Measurements from ENCODE around the gene FABP3. TPM values are rescaled to one million over a fixed set of nuclear protein-coding genes. Genes with fewer than 3 reads are reported as not detected.

Gene FABP3
- total and polyA plus RNA-seq, 2 experiments from 2014 or later = 19.3 to 50.2 TPM

- H2AFZ ChIP-seq = no peak overlapping the region
- no peak for ATAC-seq
- H3K36me3 Mint-ChIP-seq (ENCODE audit: low read depth) = no peaks in the 10 kb centered on the region
These were observed 34.3 kb upstream of the FABP3 start for GRCh38 chr1:31407029-31407626.

DNA sequence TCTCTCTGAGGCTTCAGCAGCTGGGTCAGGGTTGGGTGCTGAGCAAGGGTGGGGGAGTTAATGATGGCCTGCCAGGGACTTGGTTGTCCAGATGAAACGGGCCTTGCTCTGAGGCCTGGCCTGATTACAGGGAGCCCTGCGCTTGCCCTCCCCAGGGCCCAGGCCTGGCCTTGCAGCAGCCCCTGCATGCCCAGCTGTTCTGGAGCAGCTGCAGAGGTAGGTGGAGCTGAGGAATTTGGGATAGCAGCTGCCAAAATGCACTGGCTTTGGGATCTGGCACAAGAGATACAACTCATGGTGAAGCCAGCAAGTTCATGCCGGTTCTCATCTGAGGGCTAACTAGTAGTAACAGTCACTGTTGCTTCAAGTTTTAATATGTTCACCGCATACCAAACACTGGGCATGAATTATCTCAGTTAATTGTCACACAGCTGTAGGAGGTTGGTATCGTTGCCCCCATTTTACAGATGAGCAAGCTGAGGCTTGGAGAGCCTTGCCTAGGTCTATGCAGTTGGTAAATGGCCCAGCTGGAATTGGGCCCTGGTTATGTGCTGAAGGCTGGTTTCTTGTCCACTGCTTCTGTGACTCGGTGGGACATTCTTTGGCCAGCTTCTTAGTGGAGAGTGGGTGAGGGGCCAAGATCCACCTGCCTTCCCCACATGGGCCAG lies 32.8 kb upstream of the FABP3 start:
- Mint-ChIP-seq H3K27ac (no peak overlapping the region), H3K4me3 (no peak overlapping the region), H3K36me3 (ENCODE audit: low read depth) (no peaks in the 10 kb centered on the region), H3K9me3 (no peaks in the 10 kb centered on the region), H3K27me3 (ENCODE audit: insufficient read depth, low read depth, poor library complexity) (no peaks in the 10 kb centered on the region), H3K4me1 (peaks cover 9% of the 10 kb centered on the region; the same call in 2 of the 3 replicates)
- no peak overlapping the region for H2AFZ ChIP-seq
- no peaks in the 10 kb centered on the region for H3F3A ChIP-seq (replicated peaks; ENCODE audit: low read depth)
- H3K4me1 ChIP-seq (ENCODE audit: insufficient read depth) = no peaks in the 10 kb centered on the region
- ATAC-seq (no peak), DNase-seq (ENCODE audit: low spot score) (no peak)
- H3K9me2 ChIP-seq (ENCODE audit: insufficient read depth) = no peaks in the 10 kb centered on the region
- no peak overlapping the region for H3K4me3 ChIP-seq
- H3K27me3 ChIP-seq (ENCODE audit: insufficient read depth) = no peaks in the 10 kb centered on the region
- H3K27ac ChIP-seq (ENCODE audit: low read depth) = no peak overlapping the region
- no peaks in the 10 kb centered on the region for H4K20me1 ChIP-seq (replicated peaks; ENCODE audit: insufficient read depth)
- H3K79me2 ChIP-seq (replicated peaks; ENCODE audit: insufficient read depth) = no peaks in the 10 kb centered on the region
- no peak overlapping the region for H3K4me2 ChIP-seq
- H3K36me3 ChIP-seq (ENCODE audit: insufficient read depth) = no peaks in the 10 kb centered on the region
- TF ChIP-seq CTCF (conservative IDR thresholded peaks at IDR 0.05; ENCODE audit: low read depth in 2 of 2) = no peak
- no peak for TF ChIP-seq JUNB (IDR thresholded peaks at IDR 0.05; ENCODE audit: unreplicated experiment)
- TF ChIP-seq CREB1 (CRISPR knock-in tag; IDR thresholded peaks at IDR 0.05; ENCODE audit: low read depth) = no peak
- TF ChIP-seq POLR2AphosphoS5 (IDR thresholded peaks at IDR 0.05; ENCODE audit: low read depth) = no peak
- TF ChIP-seq, protein P1, sequence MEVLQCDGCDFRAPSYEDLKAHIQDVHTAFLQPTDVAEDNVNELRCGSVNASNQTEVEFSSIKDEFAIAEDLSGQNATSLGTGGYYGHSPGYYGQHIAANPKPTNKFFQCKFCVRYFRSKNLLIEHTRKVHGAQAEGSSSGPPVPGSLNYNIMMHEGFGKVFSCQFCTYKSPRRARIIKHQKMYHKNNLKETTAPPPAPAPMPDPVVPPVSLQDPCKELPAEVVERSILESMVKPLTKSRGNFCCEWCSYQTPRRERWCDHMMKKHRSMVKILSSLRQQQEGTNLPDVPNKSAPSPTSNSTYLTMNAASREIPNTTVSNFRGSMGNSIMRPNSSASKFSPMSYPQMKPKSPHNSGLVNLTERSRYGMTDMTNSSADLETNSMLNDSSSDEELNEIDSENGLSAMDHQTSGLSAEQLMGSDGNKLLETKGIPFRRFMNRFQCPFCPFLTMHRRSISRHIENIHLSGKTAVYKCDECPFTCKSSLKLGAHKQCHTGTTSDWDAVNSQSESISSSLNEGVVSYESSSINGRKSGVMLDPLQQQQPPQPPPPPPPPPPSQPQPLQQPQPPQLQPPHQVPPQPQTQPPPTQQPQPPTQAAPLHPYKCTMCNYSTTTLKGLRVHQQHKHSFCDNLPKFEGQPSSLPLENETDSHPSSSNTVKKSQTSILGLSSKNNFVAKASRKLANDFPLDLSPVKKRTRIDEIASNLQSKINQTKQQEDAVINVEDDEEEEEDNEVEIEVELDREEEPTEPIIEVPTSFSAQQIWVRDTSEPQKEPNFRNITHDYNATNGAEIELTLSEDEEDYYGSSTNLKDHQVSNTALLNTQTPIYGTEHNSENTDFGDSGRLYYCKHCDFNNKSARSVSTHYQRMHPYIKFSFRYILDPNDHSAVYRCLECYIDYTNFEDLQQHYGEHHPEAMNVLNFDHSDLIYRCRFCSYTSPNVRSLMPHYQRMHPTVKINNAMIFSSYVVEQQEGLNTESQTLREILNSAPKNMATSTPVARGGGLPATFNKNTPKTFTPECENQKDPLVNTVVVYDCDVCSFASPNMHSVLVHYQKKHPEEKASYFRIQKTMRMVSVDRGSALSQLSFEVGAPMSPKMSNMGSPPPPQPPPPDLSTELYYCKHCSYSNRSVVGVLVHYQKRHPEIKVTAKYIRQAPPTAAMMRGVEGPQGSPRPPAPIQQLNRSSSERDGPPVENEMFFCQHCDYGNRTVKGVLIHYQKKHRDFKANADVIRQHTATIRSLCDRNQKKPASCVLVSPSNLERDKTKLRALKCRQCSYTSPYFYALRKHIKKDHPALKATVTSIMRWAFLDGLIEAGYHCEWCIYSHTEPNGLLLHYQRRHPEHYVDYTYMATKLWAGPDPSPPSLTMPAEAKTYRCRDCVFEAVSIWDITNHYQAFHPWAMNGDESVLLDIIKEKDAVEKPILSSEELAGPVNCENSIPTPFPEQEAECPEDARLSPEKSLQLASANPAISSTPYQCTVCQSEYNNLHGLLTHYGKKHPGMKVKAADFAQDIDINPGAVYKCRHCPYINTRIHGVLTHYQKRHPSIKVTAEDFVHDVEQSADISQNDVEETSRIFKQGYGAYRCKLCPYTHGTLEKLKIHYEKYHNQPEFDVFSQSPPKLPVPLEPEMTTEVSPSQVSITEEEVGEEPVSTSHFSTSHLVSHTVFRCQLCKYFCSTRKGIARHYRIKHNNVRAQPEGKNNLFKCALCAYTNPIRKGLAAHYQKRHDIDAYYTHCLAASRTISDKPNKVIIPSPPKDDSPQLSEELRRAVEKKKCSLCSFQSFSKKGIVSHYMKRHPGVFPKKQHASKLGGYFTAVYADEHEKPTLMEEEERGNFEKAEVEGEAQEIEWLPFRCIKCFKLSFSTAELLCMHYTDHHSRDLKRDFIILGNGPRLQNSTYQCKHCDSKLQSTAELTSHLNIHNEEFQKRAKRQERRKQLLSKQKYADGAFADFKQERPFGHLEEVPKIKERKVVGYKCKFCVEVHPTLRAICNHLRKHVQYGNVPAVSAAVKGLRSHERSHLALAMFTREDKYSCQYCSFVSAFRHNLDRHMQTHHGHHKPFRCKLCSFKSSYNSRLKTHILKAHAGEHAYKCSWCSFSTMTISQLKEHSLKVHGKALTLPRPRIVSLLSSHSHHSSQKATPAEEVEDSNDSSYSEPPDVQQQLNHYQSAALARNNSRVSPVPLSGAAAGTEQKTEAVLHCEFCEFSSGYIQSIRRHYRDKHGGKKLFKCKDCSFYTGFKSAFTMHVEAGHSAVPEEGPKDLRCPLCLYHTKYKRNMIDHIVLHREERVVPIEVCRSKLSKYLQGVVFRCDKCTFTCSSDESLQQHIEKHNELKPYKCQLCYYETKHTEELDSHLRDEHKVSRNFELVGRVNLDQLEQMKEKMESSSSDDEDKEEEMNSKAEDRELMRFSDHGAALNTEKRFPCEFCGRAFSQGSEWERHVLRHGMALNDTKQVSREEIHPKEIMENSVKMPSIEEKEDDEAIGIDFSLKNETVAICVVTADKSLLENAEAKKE (CRISPR knock-in tag; IDR thresholded peaks at IDR 0.05) = no peak
- TF ChIP-seq ZNF114 (CRISPR knock-in tag; IDR thresholded peaks at IDR 0.05) = no peak
- no peak for TF ChIP-seq EZH2 (IDR thresholded peaks at IDR 0.05; ENCODE audit: low read depth, unreplicated experiment)
- TF ChIP-seq EZH2phosphoT487 (IDR thresholded peaks at IDR 0.05; ENCODE audit: unreplicated experiment) = no peak
- TF ChIP-seq, protein P2, sequence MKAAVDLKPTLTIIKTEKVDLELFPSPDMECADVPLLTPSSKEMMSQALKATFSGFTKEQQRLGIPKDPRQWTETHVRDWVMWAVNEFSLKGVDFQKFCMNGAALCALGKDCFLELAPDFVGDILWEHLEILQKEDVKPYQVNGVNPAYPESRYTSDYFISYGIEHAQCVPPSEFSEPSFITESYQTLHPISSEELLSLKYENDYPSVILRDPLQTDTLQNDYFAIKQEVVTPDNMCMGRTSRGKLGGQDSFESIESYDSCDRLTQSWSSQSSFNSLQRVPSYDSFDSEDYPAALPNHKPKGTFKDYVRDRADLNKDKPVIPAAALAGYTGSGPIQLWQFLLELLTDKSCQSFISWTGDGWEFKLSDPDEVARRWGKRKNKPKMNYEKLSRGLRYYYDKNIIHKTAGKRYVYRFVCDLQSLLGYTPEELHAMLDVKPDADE (IDR thresholded peaks at IDR 0.05) = no peak

More at GRCh38 chr1:31407029-31407626, 34.3 kb upstream of the FABP3 start:
- peaks cover 9% of the 10 kb centered on the region; the same call in 1 of the 3 replicates for H3K4me1 Mint-ChIP-seq
- Histone ChIP-seq H3K4me3 (no peak overlapping the region), H3K36me3 (ENCODE audit: insufficient read depth) (no peaks in the 10 kb centered on the region), H3K4me2 (no peak overlapping the region), H3K4me1 (ENCODE audit: insufficient read depth) (no peaks in the 10 kb centered on the region), H3K9me2 (ENCODE audit: insufficient read depth) (no peaks in the 10 kb centered on the region), H3K27ac (ENCODE audit: low read depth) (no peak overlapping the region), H3K27me3 (ENCODE audit: insufficient read depth) (peaks cover 5% of the 10 kb centered on the region; the same call in 1 of the 2 replicates), H4K20me1 (replicated peaks; ENCODE audit: insufficient read depth) (no peaks in the 10 kb centered on the region), H3F3A (replicated peaks; ENCODE audit: low read depth) (no peaks in the 10 kb centered on the region), H3K79me2 (replicated peaks; ENCODE audit: insufficient read depth) (no peaks in the 10 kb centered on the region)
- peaks cover 4% of the 10 kb centered on the region for H3K27me3 Mint-ChIP-seq (ENCODE audit: insufficient read depth, low read depth, poor library complexity)
- H3K27ac Mint-ChIP-seq = no peak overlapping the region
- H3K9me3 Mint-ChIP-seq = no peaks in the 10 kb centered on the region
- H3K4me3 Mint-ChIP-seq = no peak overlapping the region
- no peak for DNase-seq (ENCODE audit: low spot score)
- TF ChIP-seq NANOG (IDR thresholded peaks at IDR 0.05; ENCODE audit: borderline replicate concordance) = no peak
- TF ChIP-seq, protein P2 (IDR thresholded peaks at IDR 0.05) = no peak
